H9 (cell line): ENCODE results near the gene CDO1. TPM values are rescaled to one million over a fixed set of nuclear protein-coding genes. Genes with fewer than 3 reads are reported as not detected.
A peak's percentile ranks its signal among the peaks of the same experiment; 100 is the strongest.

Experiments used
- DNase-seq: peaks from one replicate; pipeline ENCODE4 v3.0.0-alpha.2; 2017
- H2AFZ ChIP-seq: one replicate; pipeline ENCODE4 v1.6.1; 2013; ENCODE audit warnings: mild to moderate bottlenecking, low read length, control low read depth, moderate library complexity
- H2AK5ac ChIP-seq: 2 replicates; pipeline ENCODE4 v1.6.1; 2013; ENCODE audit warnings: low read length, control low read depth, mixed read lengths; ENCODE audit not compliant: insufficient read length
- H2BK120ac ChIP-seq: one replicate; pipeline ENCODE4 v1.6.1; 2013; ENCODE audit warnings: low read depth, mild to moderate bottlenecking, low read length, control low read depth, inconsistent platforms; ENCODE audit not compliant: poor library complexity, severe bottlenecking
- H2BK12ac ChIP-seq: 2 replicates; pipeline ENCODE4 v1.6.1; 2013; ENCODE audit warnings: low read length, control low read depth, mixed read lengths, low read depth; ENCODE audit not compliant: insufficient read length
- H2BK15ac ChIP-seq: 2 replicates; pipeline ENCODE4 v1.6.1; 2013; ENCODE audit warnings: low read depth, low read length, control low read depth
- H2BK20ac ChIP-seq: one replicate; pipeline ENCODE4 v1.6.1; 2013; ENCODE audit warnings: low read depth, mild to moderate bottlenecking, low read length, control low read depth, inconsistent platforms; ENCODE audit not compliant: poor library complexity, severe bottlenecking
- H2BK5ac ChIP-seq: 2 replicates; pipeline ENCODE4 v1.6.1; 2013; ENCODE audit warnings: low read length, control low read depth, mixed read lengths; ENCODE audit not compliant: insufficient read length
- H3K14ac ChIP-seq: 2 replicates; pipeline ENCODE4 v1.6.1; 2013; ENCODE audit warnings: low read length, control low read depth; ENCODE audit not compliant: insufficient read depth
- H3K18ac ChIP-seq: 2 replicates; pipeline ENCODE4 v1.6.1; 2013; ENCODE audit warnings: low read depth, mild to moderate bottlenecking, mixed read lengths, low read length, control low read depth; ENCODE audit not compliant: insufficient read length
- H3K23ac ChIP-seq: 2 replicates; pipeline ENCODE4 v1.6.1; 2013; ENCODE audit warnings: low read length, control low read depth, mixed read lengths, low read depth; ENCODE audit not compliant: insufficient read length
- H3K23me2 ChIP-seq: 2 replicates; pipeline ENCODE4 v1.6.1; 2013; ENCODE audit warnings: low read depth, mild to moderate bottlenecking, mixed read lengths, low read length, control low read depth; ENCODE audit not compliant: insufficient read length, poor library complexity, severe bottlenecking
- H3K27ac ChIP-seq: 2 replicates; pipeline ENCODE4 v1.5.1; 2013; ENCODE audit warnings: low read length, control low read depth, mixed read lengths, low read depth; ENCODE audit not compliant: insufficient read length
- H3K27me3 ChIP-seq: 2 replicates; pipeline ENCODE4 v1.6.1; 2013; ENCODE audit warnings: low read length, control low read depth, inconsistent platforms; ENCODE audit not compliant: insufficient read depth
- H3K4ac ChIP-seq: 2 replicates; pipeline ENCODE4 v1.6.1; 2013; ENCODE audit warnings: low read depth, mild to moderate bottlenecking, control low read depth, inconsistent platforms, low read length, moderate library complexity
- H3K4me1 ChIP-seq: 2 replicates; pipeline ENCODE4 v1.6.1; 2013; ENCODE audit warnings: low read length, control low read depth, inconsistent platforms; ENCODE audit not compliant: insufficient read depth
- H3K4me2 ChIP-seq: 2 replicates; pipeline ENCODE4 v1.6.1; 2013; ENCODE audit warnings: low read length, control low read depth, mixed read lengths; ENCODE audit not compliant: insufficient read length, insufficient read depth
- H3K56ac ChIP-seq: 2 replicates; pipeline ENCODE4 v1.6.1; 2013; ENCODE audit warnings: low read depth, mild to moderate bottlenecking, mixed read lengths, low read length, control low read depth; ENCODE audit not compliant: insufficient read length
- H3K79me1 ChIP-seq: 2 replicates; pipeline ENCODE4 v1.6.1; 2013; ENCODE audit warnings: low read depth, mild to moderate bottlenecking, moderate library complexity, low read length, control low read depth, inconsistent platforms; ENCODE audit not compliant: insufficient read depth, poor library complexity, severe bottlenecking
- H3K79me2 ChIP-seq: 2 replicates; pipeline ENCODE4 v1.6.1; 2013; ENCODE audit warnings: low read length, control low read depth, inconsistent platforms; ENCODE audit not compliant: insufficient read depth
- H3K9ac ChIP-seq: 2 replicates; pipeline ENCODE4 v1.6.1; 2013; ENCODE audit warnings: low read length, control low read depth, mixed read lengths; ENCODE audit not compliant: insufficient read length; ENCODE audit errors: extremely low read depth
- H3K9me3 ChIP-seq: one replicate; pipeline ENCODE4 v1.6.1; 2013; ENCODE audit warnings: low read depth, low read length, inconsistent platforms; ENCODE audit not compliant: control insufficient read depth
- H3T11ph ChIP-seq: one replicate; pipeline ENCODE4 v1.6.1; 2013; ENCODE audit warnings: mild to moderate bottlenecking, low read length, control low read depth, inconsistent platforms
- H4K20me1 ChIP-seq: one replicate; pipeline ENCODE4 v1.6.1; 2013; ENCODE audit not compliant: control insufficient read depth, insufficient read length, insufficient read depth
- H4K5ac ChIP-seq: 2 replicates; pipeline ENCODE4 v1.6.1; 2013; ENCODE audit warnings: low read depth, mild to moderate bottlenecking, mixed read lengths, low read length, control low read depth; ENCODE audit not compliant: insufficient read length
- H4K8ac ChIP-seq: replicated peaks from 2 replicates; pipeline ENCODE4 v1.6.1; 2013; ENCODE audit warnings: low read length, control low read depth, mixed read lengths, low read depth; ENCODE audit not compliant: insufficient read length
- H4K91ac ChIP-seq: 2 replicates; pipeline ENCODE4 v1.6.1; 2013; ENCODE audit warnings: low read depth, mild to moderate bottlenecking, moderate library complexity, mixed read lengths, low read length, control low read depth; ENCODE audit not compliant: insufficient read length
- H3K27ac Mint-ChIP-seq, 3 experiments: 2 replicates in 2 of 3; 3 replicates in 1 of 3; pipeline ENCODE4 v1.8.0; 2020 to 2021; ENCODE audit warnings: mixed read lengths in 3 of 3, mild to moderate bottlenecking in 1 of 3, moderate library complexity in 1 of 3
- H3K27me3 Mint-ChIP-seq: 2 replicates; pipeline ENCODE4 v1.8.0; 2021; ENCODE audit warnings: low read depth, mild to moderate bottlenecking, moderate library complexity, mixed read lengths
- H3K36me3 Mint-ChIP-seq, 3 experiments: 2 replicates in 2 of 3; 3 replicates in 1 of 3; pipeline ENCODE4 v1.8.0; 2020 to 2021; ENCODE audit warnings: low read depth in 3 of 3, mixed read lengths in 3 of 3; ENCODE audit not compliant: insufficient read depth in 1 of 3
- H3K4me1 Mint-ChIP-seq, 2 experiments: 2 replicates each; pipeline ENCODE4 v1.8.0; 2020; ENCODE audit warnings: mixed read lengths in 2 of 2
- H3K4me3 Mint-ChIP-seq, 2 experiments: 2 replicates in 1 of 2; 3 replicates in 1 of 2; pipeline ENCODE4 v1.8.0; 2020 to 2021; ENCODE audit warnings: mild to moderate bottlenecking in 2 of 2, mixed read lengths in 2 of 2, moderate library complexity in 1 of 2
- H3K9me3 Mint-ChIP-seq, 2 experiments: 2 replicates in 1 of 2; 3 replicates in 1 of 2; pipeline ENCODE4 v1.8.0; 2020; ENCODE audit warnings: mild to moderate bottlenecking in 2 of 2, mixed read lengths in 2 of 2, moderate library complexity in 1 of 2
- WGBS: extraction: QIAGEN DNeasy Blood & Tissue Kit; methylation state at CpG from one replicate; pipeline ENCODE4 v1.1.7; 2013; ENCODE audit warnings: missing lambda C conversion rate, low lambda C conversion rate, mixed read lengths; ENCODE audit not compliant: insufficient read length; ENCODE audit errors: extremely low coverage; 5-methylcytosine and 5-hydroxymethylcytosine counted together
- total RNA-seq: library from RNA; stranded (reverse); gene quantifications from 2 replicates; pipeline ENCODE4 v1.2.1, GENCODE V29; 2021
- TF ChIP-seq, protein P1 (sequence below): fragments of 200-600 bp; sonication (generic); conservative IDR thresholded peaks from 3 replicates; pipeline ENCODE4 v1.8.0; 2021; ENCODE audit warnings: antibody characterized with exemption, mild to moderate bottlenecking

The CDO1 gene
- total RNA-seq, 1 experiment from 2014 or later = 11.2 TPM

- H3T11ph ChIP-seq = no peak overlapping the region
- no peak overlapping the region for H2BK12ac ChIP-seq
- no peak for DNase-seq
- Mint-ChIP-seq H3K27me3 (peaks cover 31% of the 10 kb centered on the region), H3K4me1 (peaks cover 18 to 22% of the 10 kb centered on the region in 2 experiments), H3K4me3 (peak overlapping the region in 1 of 2 experiments; percentile 45; a peak in 1 of 5 replicates), H3K9me3 (no peaks in the 10 kb centered on the region), H3K27ac (no peak overlapping the region), H3K36me3 (peaks cover 0 to 14% (median 0%) of the 10 kb centered on the region in 3 experiments; a peak in 4 of 7 replicates)
- no peak overlapping the region for H2AK5ac ChIP-seq
- H3K79me2 ChIP-seq = no peaks in the 10 kb centered on the region
- H3K79me1 ChIP-seq = no peaks in the 10 kb centered on the region
- H3K9ac ChIP-seq = no peak overlapping the region
- no peaks in the 10 kb centered on the region for H3K9me3 ChIP-seq
- H3K23me2 ChIP-seq = peaks cover 7% of the 10 kb centered on the region
- WGBS = no CpG with 5 or more reads among the region's 5 CpGs
- no peak overlapping the region for H2AFZ ChIP-seq
- no peak overlapping the region for H3K56ac ChIP-seq
- TF ChIP-seq, protein P1, sequence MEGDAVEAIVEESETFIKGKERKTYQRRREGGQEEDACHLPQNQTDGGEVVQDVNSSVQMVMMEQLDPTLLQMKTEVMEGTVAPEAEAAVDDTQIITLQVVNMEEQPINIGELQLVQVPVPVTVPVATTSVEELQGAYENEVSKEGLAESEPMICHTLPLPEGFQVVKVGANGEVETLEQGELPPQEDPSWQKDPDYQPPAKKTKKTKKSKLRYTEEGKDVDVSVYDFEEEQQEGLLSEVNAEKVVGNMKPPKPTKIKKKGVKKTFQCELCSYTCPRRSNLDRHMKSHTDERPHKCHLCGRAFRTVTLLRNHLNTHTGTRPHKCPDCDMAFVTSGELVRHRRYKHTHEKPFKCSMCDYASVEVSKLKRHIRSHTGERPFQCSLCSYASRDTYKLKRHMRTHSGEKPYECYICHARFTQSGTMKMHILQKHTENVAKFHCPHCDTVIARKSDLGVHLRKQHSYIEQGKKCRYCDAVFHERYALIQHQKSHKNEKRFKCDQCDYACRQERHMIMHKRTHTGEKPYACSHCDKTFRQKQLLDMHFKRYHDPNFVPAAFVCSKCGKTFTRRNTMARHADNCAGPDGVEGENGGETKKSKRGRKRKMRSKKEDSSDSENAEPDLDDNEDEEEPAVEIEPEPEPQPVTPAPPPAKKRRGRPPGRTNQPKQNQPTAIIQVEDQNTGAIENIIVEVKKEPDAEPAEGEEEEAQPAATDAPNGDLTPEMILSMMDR = no peak
- no peak overlapping the region for H4K5ac ChIP-seq
- no peak overlapping the region for H4K8ac ChIP-seq
- H3K4me1 ChIP-seq = no peaks in the 10 kb centered on the region
- no peak overlapping the region for H3K23ac ChIP-seq
- no peak overlapping the region for H2BK5ac ChIP-seq
- H3K27me3 ChIP-seq = peaks cover 9% of the 10 kb centered on the region; the same call in 1 of the 2 replicates
- no peak overlapping the region for H2BK15ac ChIP-seq
- no peak overlapping the region for H3K18ac ChIP-seq
- H4K20me1 ChIP-seq = no peaks in the 10 kb centered on the region
- H3K4ac ChIP-seq = no peak overlapping the region
- H2BK120ac ChIP-seq = no peak overlapping the region
- no peak overlapping the region for H4K91ac ChIP-seq
- H3K14ac ChIP-seq = no peak overlapping the region
- no peak overlapping the region for H2BK20ac ChIP-seq
- H3K27ac ChIP-seq = no peak overlapping the region
- H3K4me2 ChIP-seq = no peak overlapping the region
Measured at GRCh38 chr5:115813719-115814118, 2.7 kb downstream of the CDO1 start.
